Measurements from ENCODE around the gene DNAJC2. TPM values are rescaled to one million over a fixed set of nuclear protein-coding genes. Genes with fewer than 3 reads are reported as not detected.

The DNAJC2 gene
- total RNA-seq, 1 experiment from 2014 or later = 21.7 TPM

DNA sequence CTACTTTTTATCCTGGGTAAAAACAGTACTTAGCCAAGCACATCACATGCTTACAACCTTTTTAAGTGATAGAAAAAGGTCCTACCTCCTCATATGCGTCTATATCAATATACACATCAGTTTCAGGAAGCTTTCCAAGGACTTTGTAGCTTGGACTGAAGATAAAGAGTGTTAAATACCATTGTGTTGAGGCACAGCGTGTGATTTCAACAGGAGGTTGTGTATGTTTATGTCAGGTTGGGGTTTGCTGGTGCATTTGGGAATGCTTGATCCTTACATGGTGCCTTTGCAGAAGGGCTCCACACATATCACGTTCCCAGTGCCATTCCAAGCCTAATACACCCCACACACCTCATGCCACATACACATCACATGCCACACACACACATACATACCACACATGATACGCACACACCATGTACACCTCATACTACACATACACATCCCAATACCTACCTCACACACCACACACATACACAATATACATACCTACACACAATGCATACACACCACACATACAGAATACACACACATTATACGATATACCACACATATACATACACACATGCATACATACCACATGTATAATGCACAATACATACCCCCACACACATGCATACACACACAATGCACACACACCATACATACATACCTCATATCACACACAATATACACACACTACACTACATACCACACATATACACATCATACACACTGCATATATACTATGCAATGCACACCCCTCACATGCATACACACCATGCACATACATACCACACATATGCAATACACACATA, 36.0 kb upstream of the DNAJC2 start:
- H3K27ac ChIP-seq (ENCODE audit: low read length) = no peak overlapping the region
- H3K79me2 ChIP-seq (ENCODE audit: low read length) = no peaks in the 10 kb centered on the region
- POLR2A ChIA-PET (ENCODE audit: unreplicated experiment) = no interaction called here
- H3K9me2 ChIP-seq (replicated peaks; ENCODE audit: low read length) = no peaks in the 10 kb centered on the region
- H3K9me3 ChIP-seq (ENCODE audit: low read length) = no peaks in the 10 kb centered on the region
- CTCF ChIA-PET = no interaction called here
- no peaks in the 10 kb centered on the region for H3K27me3 ChIP-seq (ENCODE audit: low read length)
- DNase-seq (no peak), ATAC-seq (no peak)
- no peak overlapping the region for H3K9ac ChIP-seq (ENCODE audit: low read length)
- no peaks in the 10 kb centered on the region for H4K20me1 ChIP-seq (ENCODE audit: low read length)
- H3K4me2 ChIP-seq (ENCODE audit: low read length) = no peak overlapping the region
- no TSS peak for BruUV-seq (replicated peaks)
- H3F3A ChIP-seq (ENCODE audit: low read length, unreplicated experiment) = no peaks in the 10 kb centered on the region
- no peaks in the 10 kb centered on the region for H3K36me3 ChIP-seq (ENCODE audit: low read depth, low read length)
- intact Hi-C loops (cut with micrococcal nuclease) = no loop called here
- no peak for TF ChIP-seq EZH2 (IDR thresholded peaks at IDR 0.05; ENCODE audit: low read length, unreplicated experiment)
- no peaks in the 10 kb centered on the region for H3K4me1 ChIP-seq (ENCODE audit: insufficient read depth, low read length)
- H3K4me3 ChIP-seq (ENCODE audit: low read length) = no peak overlapping the region
- no peak overlapping the region for H2AFZ ChIP-seq (ENCODE audit: low read length)

DNA sequence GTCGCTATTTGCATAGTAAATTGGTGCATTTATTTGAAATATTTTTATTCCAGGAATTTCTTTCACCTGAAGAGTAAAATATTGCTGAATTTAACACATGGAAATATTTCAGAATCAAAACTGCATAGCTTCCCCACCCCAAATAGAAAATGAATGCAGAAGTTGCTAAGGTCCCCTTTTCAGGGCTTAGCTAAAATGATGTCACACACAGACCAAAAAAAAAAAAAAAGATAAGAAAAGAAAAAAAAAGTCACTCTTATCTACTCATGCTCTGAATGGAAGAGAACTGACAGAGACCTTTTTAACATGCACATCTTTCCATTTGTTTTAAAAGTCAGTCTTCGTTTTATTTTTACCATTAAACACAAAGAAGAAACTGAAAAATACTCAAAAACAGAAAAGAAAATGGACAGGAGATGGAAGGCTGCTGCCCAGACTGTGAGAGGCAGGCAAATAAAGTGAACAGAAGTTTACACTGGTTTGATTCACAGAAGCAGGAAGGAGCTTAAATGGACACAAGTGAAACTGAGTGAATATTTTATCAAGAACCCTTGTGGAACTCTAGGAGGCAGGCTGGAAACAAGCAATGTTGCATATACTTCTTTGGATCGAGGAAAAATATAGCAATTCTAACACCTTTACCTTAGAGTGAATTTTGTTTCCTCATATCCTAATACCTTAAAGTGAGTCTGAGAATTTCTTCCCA, 34.9 kb upstream of the DNAJC2 start:
- intact Hi-C loops (cut with micrococcal nuclease) = no loop called here
- DNase-seq = no peak
- ChIA-PET POLR2A (ENCODE audit: unreplicated experiment) (interaction anchor here (0.7 kb wide), 1 partner anchor 11 kb away, joined by 4 read pairs; no protein-coding TSS in a partner anchor), CTCF (no interaction called here)
- Histone ChIP-seq H3K9ac (ENCODE audit: low read length) (no peak overlapping the region), H3K4me2 (ENCODE audit: low read length) (no peak overlapping the region), H3K79me2 (ENCODE audit: low read length) (no peaks in the 10 kb centered on the region), H3K9me3 (ENCODE audit: low read length) (no peaks in the 10 kb centered on the region), H3F3A (ENCODE audit: low read length, unreplicated experiment) (no peaks in the 10 kb centered on the region), H3K4me3 (ENCODE audit: low read length) (no peak overlapping the region), H3K4me1 (ENCODE audit: insufficient read depth, low read length) (no peaks in the 10 kb centered on the region), H3K36me3 (ENCODE audit: low read depth, low read length) (no peaks in the 10 kb centered on the region), H4K20me1 (ENCODE audit: low read length) (no peaks in the 10 kb centered on the region), H3K27me3 (ENCODE audit: low read length) (no peaks in the 10 kb centered on the region), H3K9me2 (replicated peaks; ENCODE audit: low read length) (no peaks in the 10 kb centered on the region), H3K27ac (ENCODE audit: low read length) (no peak overlapping the region), H2AFZ (ENCODE audit: low read length) (no peak overlapping the region)
- ATAC-seq = no peak
- TF ChIP-seq EZH2phosphoT487 (IDR thresholded peaks at IDR 0.05; ENCODE audit: borderline replicate concordance, low read length) (no peak), EZH2 (IDR thresholded peaks at IDR 0.05; ENCODE audit: low read length, unreplicated experiment) (no peak)
- TF ChIP-seq, protein P1, sequence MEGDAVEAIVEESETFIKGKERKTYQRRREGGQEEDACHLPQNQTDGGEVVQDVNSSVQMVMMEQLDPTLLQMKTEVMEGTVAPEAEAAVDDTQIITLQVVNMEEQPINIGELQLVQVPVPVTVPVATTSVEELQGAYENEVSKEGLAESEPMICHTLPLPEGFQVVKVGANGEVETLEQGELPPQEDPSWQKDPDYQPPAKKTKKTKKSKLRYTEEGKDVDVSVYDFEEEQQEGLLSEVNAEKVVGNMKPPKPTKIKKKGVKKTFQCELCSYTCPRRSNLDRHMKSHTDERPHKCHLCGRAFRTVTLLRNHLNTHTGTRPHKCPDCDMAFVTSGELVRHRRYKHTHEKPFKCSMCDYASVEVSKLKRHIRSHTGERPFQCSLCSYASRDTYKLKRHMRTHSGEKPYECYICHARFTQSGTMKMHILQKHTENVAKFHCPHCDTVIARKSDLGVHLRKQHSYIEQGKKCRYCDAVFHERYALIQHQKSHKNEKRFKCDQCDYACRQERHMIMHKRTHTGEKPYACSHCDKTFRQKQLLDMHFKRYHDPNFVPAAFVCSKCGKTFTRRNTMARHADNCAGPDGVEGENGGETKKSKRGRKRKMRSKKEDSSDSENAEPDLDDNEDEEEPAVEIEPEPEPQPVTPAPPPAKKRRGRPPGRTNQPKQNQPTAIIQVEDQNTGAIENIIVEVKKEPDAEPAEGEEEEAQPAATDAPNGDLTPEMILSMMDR (conservative IDR thresholded peaks at IDR 0.05; ENCODE audit: low read depth, low read length) = no peak
- no TSS peak for BruUV-seq (replicated peaks)

DNA sequence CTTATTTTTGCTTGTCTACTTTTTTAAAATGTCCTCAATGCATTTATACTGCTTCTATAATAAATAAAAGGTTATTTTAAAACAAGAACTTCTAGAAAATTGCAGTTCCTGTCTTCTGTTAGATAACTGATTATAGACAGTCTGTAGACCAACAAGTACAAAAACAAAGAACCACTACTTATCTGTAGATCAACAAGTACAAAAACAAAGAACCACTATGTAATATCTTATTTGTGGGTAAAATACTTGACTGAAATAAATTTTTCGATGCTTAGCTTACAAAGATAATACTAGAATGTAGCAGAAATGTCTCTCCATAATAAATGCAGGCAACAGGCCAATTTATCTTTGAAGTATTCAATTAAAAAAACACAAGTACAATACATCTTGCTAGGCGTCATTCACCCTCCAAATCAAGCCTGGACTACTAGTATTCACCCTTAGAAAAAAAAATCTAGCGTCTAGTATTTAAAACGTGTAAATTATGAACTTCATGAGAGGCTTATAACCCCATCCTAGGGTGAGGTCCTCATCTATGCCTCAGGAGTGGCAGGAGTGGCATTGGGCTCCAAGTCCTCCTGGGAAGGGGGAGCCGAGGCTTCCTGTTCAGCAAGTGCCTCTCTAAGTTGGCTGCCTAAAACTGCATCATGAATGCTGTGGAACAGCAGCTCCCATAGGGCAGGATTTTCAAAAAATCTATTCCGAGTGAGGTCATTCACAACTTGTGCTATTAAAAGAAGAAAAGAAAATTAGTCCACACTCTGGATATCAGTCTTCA, 29.5 kb upstream of the DNAJC2 start:
- Histone ChIP-seq H3K9me2 (replicated peaks; ENCODE audit: low read length) (no peaks in the 10 kb centered on the region), H3K27ac (ENCODE audit: low read length) (no peak overlapping the region), H3K27me3 (ENCODE audit: low read length) (no peaks in the 10 kb centered on the region), H3K4me1 (ENCODE audit: insufficient read depth, low read length) (no peaks in the 10 kb centered on the region), H3K9me3 (ENCODE audit: low read length) (no peaks in the 10 kb centered on the region), H3K79me2 (ENCODE audit: low read length) (no peaks in the 10 kb centered on the region), H3K9ac (ENCODE audit: low read length) (no peak overlapping the region), H4K20me1 (ENCODE audit: low read length) (no peaks in the 10 kb centered on the region), H3F3A (ENCODE audit: low read length, unreplicated experiment) (no peaks in the 10 kb centered on the region), H2AFZ (ENCODE audit: low read length) (no peak overlapping the region), H3K4me3 (ENCODE audit: low read length) (no peak overlapping the region), H3K36me3 (ENCODE audit: low read depth, low read length) (peaks cover 5% of the 10 kb centered on the region; the same call in 1 of the 2 replicates), H3K4me2 (ENCODE audit: low read length) (no peak overlapping the region)
- no TSS peak for BruUV-seq (replicated peaks)
- intact Hi-C loops (cut with micrococcal nuclease) = no loop called here
- ChIA-PET CTCF (no interaction called here), POLR2A (ENCODE audit: unreplicated experiment) (no interaction called here)
- TF ChIP-seq, protein P1 (conservative IDR thresholded peaks at IDR 0.05; ENCODE audit: low read depth, low read length) = no peak
- TF ChIP-seq EZH2phosphoT487 (IDR thresholded peaks at IDR 0.05; ENCODE audit: borderline replicate concordance, low read length) (no peak), EZH2 (IDR thresholded peaks at IDR 0.05; ENCODE audit: low read length, unreplicated experiment) (no peak)
- DNase-seq (no peak), ATAC-seq (no peak)

Measured in PC-3 (cell line).